Muscle of leg (tissue), 11 donors: ENCODE measurements around the gene RNASEH2A. TPM values are rescaled to one million over a fixed set of nuclear protein-coding genes. Genes with fewer than 3 reads are reported as not detected.

Source experiments
- DNase-seq: peaks from one replicate; pipeline ENCODE4 v3.0.0; 2013
- H3K27ac ChIP-seq: one replicate; pipeline ENCODE4 v1.5.1; 2013; ENCODE audit warnings: mild to moderate bottlenecking, low read length, control low read depth
- H3K27me3 ChIP-seq: one replicate; pipeline ENCODE4 v1.6.1; 2013; ENCODE audit warnings: low read length; ENCODE audit not compliant: control insufficient read depth, insufficient read depth
- H3K36me3 ChIP-seq: one replicate; pipeline ENCODE4 v1.6.1; 2013; ENCODE audit warnings: low read length; ENCODE audit not compliant: control insufficient read depth, insufficient read depth
- H3K4me1 ChIP-seq: one replicate; pipeline ENCODE4 v1.6.1; 2013; ENCODE audit warnings: low read length; ENCODE audit not compliant: control insufficient read depth, insufficient read depth
- H3K4me3 ChIP-seq: one replicate; pipeline ENCODE4 v1.5.1; 2013; ENCODE audit warnings: low read length, control low read depth
- H3K9me3 ChIP-seq: replicated peaks from 2 replicates; pipeline ENCODE4 v1.6.1; 2013; ENCODE audit warnings: low read depth, low read length; ENCODE audit not compliant: control insufficient read depth
- WGBS: methylation state at CpG from one replicate; pipeline ENCODE4 v1.1.5; 2013; ENCODE audit warnings: missing lambda C conversion rate; ENCODE audit not compliant: insufficient coverage; 5-methylcytosine and 5-hydroxymethylcytosine counted together
- polyA plus RNA-seq, 8 donors: library from polyadenylated mRNA; unstranded; fragments of 120-200 nt; gene quantifications; one replicate each; pipeline versions ENCODE4 v1.2.1 to v1.2.3, GENCODE V29; 2013; ENCODE audit warnings: inconsistent platforms in 1 of 8, low replicate concordance in 1 of 8; ENCODE audit not compliant: insufficient read length in 8 of 8, insufficient read depth in 1 of 8
- total RNA-seq: library from RNA; stranded (reverse); fragments of 120-200 nt; gene quantifications from one replicate; pipeline ENCODE4 v1.2.4, GENCODE V29; 2013

Gene RNASEH2A
- total and polyA plus RNA-seq, 9 donors, result 12.6 to 31.5 (median 22.8) TPM

GRCh38 chr19:12782174-12782423 is 24.3 kb upstream of the RNASEH2A start:
- H3K4me3 ChIP-seq, result peak overlapping the region; percentile 56
- H3K4me1 ChIP-seq, result peaks cover 81% of the 10 kb centered on the region

DNA sequence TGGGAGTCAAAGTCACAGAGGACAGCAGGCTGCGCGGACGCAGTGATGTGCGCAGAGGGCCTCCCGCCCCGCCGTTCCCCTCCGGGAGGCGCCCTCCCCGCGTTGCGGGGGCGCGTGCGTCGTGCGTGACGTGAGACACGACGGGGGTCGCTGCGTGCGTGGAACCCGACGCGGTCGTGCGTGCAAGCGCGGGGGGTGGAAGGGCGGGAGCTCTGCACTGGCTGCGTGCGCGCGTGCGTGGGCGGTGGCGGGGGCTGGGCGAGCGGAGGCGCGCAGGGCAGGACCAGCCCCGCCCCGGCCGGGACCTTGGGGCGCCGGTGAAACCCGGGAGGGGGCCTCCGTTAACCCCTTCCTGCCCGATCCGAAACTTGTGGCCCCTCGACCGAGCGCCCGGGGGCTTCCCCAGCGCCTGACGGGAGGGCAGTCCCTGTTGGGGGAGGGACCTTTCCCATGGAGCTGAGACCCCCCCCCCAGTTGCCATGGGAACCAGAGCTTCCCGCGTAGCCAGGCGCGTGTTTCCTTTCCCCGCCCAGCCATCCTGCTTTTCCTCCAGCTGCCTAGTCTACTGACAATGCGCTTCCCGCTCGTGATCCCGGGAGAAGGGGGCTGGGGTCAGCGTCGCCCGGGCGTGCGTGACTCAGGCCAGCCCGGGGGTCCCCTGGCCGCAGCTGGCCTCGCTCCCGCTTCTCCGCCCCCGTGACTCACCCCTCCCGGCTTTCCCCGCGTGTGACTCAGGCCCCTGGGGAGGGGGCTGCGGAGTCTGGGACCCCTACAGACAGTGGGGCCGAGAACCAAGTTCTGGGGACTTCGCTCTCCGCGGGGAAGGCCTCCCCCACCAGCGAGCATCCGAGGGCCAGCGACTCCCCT is 23.7 kb upstream of the RNASEH2A start:
- WGBS, result under 1% methylated on average over 74 of the region's 88 CpGs
- Histone ChIP-seq H3K4me3 (peak overlapping the region; percentile 56), H3K9me3 (no peaks in the 10 kb centered on the region), H3K36me3 (no peaks in the 10 kb centered on the region), H3K27ac (peak overlapping the region; percentile 90), H3K4me1 (peaks cover 82% of the 10 kb centered on the region), H3K27me3 (no peaks in the 10 kb centered on the region)
- peak; percentile 94 for DNase-seq

More at GRCh38 chr19:12782174-12782423, 24.3 kb upstream of the RNASEH2A start:
- DNase-seq, result no peak
- Histone ChIP-seq H3K27ac (peak overlapping the region; percentile 90), H3K27me3 (no peaks in the 10 kb centered on the region), H3K9me3 (no peaks in the 10 kb centered on the region), H3K36me3 (no peaks in the 10 kb centered on the region)
- WGBS, result 0% methylated on average over 8 of the region's 12 CpGs

GRCh38 chr19:12783291-12783848 is 23.0 kb upstream of the RNASEH2A start:
- H3K36me3 ChIP-seq, result no peaks in the 10 kb centered on the region
- 20% methylated on average over 3 of the region's 16 CpGs for WGBS
- no peaks in the 10 kb centered on the region for H3K9me3 ChIP-seq
- H3K4me1 ChIP-seq, result peaks cover 81% of the 10 kb centered on the region
- H3K27ac ChIP-seq, result peak overlapping the region; percentile 90
- no peaks in the 10 kb centered on the region for H3K27me3 ChIP-seq
- H3K4me3 ChIP-seq, result peak overlapping the region; percentile 56
- DNase-seq, result no peak

GRCh38 chr19:12783849-12784393 is 22.5 kb upstream of the RNASEH2A start:
- no peaks in the 10 kb centered on the region for H3K27me3 ChIP-seq
- no peaks in the 10 kb centered on the region for H3K36me3 ChIP-seq
- peaks cover 81% of the 10 kb centered on the region for H3K4me1 ChIP-seq
- H3K27ac ChIP-seq, result peak overlapping the region; percentile 90
- no peak overlapping the region for H3K4me3 ChIP-seq
- H3K9me3 ChIP-seq, result no peaks in the 10 kb centered on the region
- 7% methylated on average over 10 of the region's 19 CpGs for WGBS
- no peak for DNase-seq

GRCh38 chr19:12784394-12784870 is 22.0 kb upstream of the RNASEH2A start:
- no peak for DNase-seq
- Histone ChIP-seq H3K4me3 (no peak overlapping the region), H3K27ac (peak overlapping the region; percentile 90), H3K9me3 (no peaks in the 10 kb centered on the region), H3K27me3 (no peaks in the 10 kb centered on the region), H3K36me3 (no peaks in the 10 kb centered on the region), H3K4me1 (peaks cover 81% of the 10 kb centered on the region)
- whole genome bisulfite sequencing, result 60% methylated on average over 1 of the region's 10 CpGs

- Histone ChIP-seq H3K27ac (peak overlapping the region; percentile 90), H3K27me3 (no peaks in the 10 kb centered on the region), H3K36me3 (no peaks in the 10 kb centered on the region), H3K4me1 (peaks cover 79% of the 10 kb centered on the region), H3K4me3 (no peak overlapping the region), H3K9me3 (no peaks in the 10 kb centered on the region)
- WGBS, result 29% methylated on average over 5 of the region's 5 CpGs
- DNase-seq, result peak; percentile 71
Observed at GRCh38 chr19:12784871-12785430, 21.4 kb upstream of the RNASEH2A start.

GRCh38 chr19:12785431-12786031 is 20.9 kb upstream of the RNASEH2A start:
- Histone ChIP-seq H3K4me3 (no peak overlapping the region), H3K4me1 (peaks cover 82% of the 10 kb centered on the region), H3K9me3 (no peaks in the 10 kb centered on the region), H3K27me3 (no peaks in the 10 kb centered on the region), H3K27ac (peak overlapping the region; percentile 90), H3K36me3 (no peaks in the 10 kb centered on the region)
- 62% methylated on average over 4 of the region's 4 CpGs for WGBS
- no peak for DNase-seq

DNA sequence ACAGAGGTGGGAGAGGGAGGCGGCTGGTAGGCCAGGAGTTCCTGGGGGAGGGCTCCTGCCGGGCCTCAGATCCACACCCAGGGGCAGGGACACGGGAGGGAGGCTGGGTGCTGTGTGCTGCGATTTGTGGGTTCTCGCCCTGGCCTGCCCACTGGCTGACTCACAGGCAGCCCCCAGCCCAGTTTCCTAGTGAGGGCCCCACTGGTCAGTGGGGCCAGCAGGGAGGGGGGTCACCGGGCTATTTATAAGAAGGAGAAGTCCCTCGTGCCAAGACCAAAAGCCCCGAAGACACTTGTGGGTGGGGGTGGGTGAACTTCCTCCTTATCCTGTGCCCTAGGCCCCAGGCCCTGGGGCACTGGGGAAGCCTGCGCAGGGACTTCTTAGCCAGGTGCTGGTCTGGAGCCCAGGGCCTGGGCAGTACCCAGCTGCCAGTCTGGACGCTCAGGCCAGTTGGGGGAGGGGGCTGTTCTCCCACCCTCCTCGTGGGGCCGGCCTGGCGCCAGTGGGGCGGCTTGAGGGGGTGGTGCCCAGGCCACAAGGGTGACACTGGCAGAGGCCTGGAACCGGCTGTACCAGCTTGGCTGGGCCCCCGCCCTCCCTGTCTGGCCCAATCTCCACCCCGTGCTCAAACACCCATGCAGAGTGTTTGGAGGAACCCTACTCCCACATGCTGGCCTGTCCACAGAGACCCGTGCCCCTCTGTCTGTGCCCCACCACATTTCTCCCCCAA is 20.1 kb upstream of the RNASEH2A start:
- Histone ChIP-seq H3K4me1 (peaks cover 88% of the 10 kb centered on the region), H3K4me3 (no peak overlapping the region)
- 53% methylated on average over 9 of the region's 18 CpGs for WGBS

DNA sequence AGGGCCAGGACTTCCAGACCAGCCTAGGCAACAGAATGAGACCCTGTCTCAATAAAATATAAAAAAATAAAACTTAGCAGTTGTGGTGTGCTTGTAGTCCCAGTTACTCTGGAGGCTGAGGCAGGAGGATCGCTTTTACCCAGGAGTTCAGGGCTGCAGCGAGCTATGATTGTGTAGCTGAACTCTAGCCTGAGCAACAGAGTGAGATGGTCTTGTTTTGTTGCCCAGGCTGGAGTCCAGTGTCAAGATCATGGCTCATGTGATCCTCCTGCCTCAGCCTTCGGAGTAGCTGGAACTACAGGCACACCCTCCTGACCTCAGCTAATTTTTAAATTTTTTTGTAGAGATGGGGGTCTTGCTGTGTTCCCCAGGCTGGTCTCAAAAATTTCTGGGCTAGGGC is 19.4 kb upstream of the RNASEH2A start:
- Histone ChIP-seq H3K27ac (peak overlapping the region; percentile 90), H3K36me3 (no peaks in the 10 kb centered on the region), H3K9me3 (no peaks in the 10 kb centered on the region), H3K27me3 (no peaks in the 10 kb centered on the region), H3K4me3 (no peak overlapping the region), H3K4me1 (peaks cover 85% of the 10 kb centered on the region)
- 100% methylated on average over 2 of the region's 3 CpGs for WGBS
- DNase-seq, result no peak

More for the DNA sequence above, 20.1 kb upstream of the RNASEH2A start:
- peak; percentile 81 for DNase-seq
- no peaks in the 10 kb centered on the region for H3K27me3 ChIP-seq
- no peaks in the 10 kb centered on the region for H3K9me3 ChIP-seq
- H3K27ac ChIP-seq, result peak overlapping the region; percentile 90
- no peaks in the 10 kb centered on the region for H3K36me3 ChIP-seq
